Activated CD8-positive, alpha-beta memory T cell treated with anti-CD3 and anti-CD28 coated beads, Interleukin-2, amount 50 U/mL, for 48 hours (primary cell): ENCODE measurements around the gene COX5B.
"Not testable (repeated sequence)": the region's sequence is repeated elsewhere in the genome, so short reads cannot be mapped to it uniquely, and the experiment has no call there.

Source experiments
- DNase-seq: peaks from one replicate; pipeline ENCODE4 v3.0.0-alpha.2; 2020

COX5B gene, protein sequence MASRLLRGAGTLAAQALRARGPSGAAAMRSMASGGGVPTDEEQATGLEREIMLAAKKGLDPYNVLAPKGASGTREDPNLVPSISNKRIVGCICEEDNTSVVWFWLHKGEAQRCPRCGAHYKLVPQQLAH

DNA sequence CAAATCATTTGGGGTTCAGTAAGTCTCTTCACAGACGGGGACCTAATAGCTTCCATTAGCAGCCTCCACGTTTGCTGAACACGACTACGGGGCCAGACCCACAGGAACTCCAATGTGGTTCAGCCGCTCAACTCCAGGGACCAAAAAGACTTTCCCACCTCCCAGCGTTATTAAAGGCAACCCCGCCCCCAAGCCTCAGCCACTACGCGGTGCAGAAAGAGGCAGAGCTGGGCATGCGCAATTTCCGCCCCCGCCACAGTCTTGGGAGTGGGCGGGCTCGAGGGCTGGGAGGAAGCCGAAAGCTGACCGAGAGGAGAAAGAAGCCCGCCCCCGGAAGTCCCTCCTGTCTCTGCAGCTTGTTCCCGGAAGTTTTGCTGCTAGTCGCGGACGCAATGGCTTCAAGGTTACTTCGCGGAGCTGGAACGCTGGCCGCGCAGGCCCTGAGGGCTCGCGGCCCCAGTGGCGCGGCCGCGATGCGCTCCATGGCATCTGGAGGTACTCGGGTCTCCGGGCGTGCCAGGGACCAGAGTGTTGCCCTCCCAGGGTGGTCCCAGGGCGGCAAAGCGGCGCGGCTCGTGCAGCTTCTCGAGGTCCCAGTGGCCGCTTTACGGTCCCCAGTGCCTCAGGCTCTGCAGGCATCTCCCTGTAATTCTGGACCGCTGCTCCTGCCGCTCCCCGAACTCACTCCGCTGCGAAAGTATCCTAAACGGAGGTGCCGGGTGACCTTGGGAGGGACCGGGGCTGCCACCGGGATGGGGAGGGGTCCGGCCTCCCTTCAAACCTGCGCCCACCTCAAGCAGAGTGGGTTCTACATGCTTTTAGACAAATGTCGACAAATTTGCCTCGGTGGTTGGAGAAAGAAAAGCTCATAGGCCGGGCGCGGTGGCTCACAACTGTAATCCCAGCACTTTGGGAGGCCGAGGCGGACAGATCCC is at the start of gene COX5B:
TSS of gene COX5B (plus strand) at position 368 of the 935 bp plus-strand sequence. CDS start at position 393, 25 bp downstream.
- DNase-seq = peak; percentile 98

DNA sequence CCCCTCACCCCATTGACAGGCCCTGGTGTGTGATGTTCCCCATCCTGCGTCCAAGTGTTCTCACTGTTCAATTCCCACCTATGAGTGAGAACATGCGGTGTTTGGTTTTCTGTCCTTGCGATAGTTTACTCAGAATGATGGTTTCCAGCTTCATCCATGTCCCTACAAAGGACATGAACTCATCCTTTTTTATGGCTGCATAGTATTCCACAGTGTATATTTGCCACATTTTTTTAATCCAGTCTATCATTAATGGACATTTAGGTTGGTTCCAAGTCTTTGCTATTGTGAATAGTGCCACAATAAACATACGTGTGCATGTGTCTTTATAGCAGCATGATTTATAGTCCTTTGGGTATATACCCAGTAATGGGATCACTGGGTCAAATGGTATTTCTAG is 49.7 kb upstream of the COX5B start:
- DNase-seq = not testable (repeated sequence)

DNA sequence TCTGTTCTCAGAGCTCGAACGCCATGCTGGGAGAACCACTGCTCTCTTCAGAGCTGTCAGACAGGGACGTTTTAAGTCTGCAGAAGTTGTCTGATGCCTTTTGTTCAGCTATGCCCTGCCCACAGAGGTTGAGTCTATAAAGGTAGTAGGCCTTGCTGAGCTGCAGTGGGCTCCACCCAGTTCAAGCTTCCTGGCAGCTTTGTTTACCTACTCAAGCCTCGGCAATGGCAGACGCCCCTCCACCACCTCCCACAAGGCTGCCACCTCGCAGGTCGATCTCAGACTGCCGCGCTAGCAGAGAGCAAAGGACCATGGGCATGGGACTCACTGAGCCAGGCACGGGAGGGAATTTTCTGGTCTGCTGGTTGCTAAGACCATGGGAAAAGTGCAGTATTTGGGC is 44.3 kb upstream of the COX5B start:
- DNase-seq = not testable (repeated sequence)

DNA sequence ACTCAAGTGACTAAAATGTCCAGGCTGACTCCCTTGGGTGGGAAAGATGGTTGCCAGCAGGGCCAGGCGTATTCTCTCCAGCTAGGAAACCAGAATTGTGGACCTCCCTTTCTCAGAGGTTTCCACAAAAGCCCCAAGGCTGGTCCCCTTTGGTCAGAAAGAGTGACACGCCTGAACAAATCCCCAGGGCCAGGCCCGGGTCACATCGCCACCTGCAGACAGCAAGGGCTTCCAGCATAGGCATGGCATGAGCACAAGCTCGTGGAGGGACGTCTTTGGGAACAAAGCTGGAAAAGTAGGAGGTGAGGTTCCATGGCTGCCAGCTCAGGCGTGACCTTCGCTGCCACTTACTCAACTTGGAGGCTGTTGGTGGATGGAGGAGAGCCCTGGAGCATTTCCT is 40.8 kb upstream of the COX5B start:
- DNase-seq = not testable (repeated sequence)

DNA sequence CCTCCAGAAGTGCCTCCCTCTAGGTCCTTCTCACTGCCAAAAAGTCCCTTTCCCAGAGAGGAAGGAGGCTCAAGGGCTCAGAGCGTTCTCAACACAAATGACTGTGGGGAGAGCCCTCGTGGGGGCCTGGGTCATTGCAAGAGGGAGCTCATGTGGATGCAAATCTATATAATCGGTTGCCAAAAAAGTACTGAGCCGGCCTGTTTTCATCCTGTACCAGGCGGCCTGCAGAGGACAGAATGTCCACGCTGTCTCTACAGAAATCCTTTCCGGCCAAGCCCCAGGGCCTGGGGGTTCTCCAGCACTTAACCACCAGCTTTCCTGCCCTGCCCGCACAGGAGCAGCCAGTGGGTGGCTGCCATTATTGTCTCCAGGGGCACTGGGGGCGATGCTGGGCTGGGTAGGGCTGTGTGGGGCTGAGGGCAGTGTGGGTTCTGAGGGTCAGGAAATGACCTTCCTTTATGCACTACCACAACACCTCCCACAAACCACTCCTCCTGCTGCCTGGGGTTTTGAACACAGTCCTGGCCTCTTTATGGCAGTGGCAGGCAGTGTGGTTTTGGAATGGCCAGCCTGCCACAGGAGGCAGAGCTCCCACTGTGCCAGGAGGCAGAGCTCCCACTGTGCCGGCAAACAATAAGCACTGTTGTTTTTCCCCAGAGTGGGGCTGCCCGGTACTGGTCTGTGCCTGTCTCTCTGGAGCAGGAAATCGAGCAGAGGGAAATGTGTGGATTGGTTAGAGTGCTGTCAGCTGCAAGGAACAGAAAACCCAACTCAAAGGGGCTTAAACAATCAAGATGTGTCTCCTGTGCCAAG is 40.1 kb upstream of the COX5B start:
- DNase-seq = not testable (repeated sequence)

DNA sequence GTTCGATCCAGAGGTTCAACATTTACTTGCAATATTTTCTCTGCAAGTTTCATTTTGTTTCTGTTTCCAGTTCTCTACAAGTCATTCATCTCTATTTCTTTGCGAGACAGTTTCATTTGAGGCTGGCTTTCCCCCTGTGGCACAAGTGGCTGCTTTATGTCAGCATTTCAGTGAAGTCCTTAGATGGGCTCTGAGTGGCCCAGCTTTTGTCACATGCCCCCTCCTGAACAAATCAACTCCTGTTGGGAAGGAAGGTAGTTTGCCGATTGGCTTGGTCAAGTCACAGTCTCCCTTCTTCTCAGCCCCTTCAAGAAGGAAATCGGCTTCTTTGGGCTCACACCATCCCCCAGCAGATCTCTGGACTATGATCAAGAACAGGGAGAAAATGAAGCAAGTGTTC is 37.1 kb upstream of the COX5B start:
- DNase-seq = not testable (repeated sequence)

DNA sequence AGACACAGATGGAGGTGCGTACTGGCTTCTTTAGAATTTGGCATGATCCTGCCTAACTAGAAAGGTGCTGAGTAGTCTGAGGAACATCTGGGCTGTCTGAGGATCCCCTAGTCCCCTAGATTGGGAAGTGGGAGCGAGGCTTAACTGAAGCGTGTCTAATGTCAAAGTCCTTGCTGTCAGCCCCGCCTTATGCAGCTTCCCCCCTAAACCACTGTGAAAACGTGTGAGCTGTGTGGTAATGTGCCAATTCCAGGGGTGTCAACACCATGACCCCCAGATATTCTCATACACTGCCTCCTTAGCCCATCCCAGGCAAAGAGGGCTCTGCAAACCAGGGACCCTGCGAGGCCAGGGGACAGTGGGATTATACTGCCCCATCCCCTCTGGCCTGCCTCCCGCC is 34.0 kb upstream of the COX5B start:
- not testable (repeated sequence) for DNase-seq

DNA sequence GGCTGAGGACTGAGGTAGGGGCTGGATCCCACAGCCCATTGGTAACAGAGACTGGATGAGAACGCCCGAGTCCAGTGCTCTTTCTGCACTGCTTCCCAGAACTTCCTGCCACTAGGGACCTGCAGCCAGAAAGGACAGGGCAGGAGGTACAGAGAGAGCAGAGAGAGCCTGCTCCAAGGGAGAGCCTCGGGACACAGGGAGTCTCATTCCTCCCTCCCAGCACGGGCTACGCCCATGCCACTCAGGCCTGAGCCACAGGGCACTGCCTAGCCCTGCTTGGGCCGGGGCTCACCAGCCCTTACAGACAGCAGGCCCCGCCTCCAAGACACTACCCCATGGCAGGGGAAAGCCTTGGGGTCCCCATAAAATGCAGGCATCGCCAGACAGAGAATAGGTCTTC is 30.1 kb upstream of the COX5B start:
- not testable (repeated sequence) for DNase-seq

DNA sequence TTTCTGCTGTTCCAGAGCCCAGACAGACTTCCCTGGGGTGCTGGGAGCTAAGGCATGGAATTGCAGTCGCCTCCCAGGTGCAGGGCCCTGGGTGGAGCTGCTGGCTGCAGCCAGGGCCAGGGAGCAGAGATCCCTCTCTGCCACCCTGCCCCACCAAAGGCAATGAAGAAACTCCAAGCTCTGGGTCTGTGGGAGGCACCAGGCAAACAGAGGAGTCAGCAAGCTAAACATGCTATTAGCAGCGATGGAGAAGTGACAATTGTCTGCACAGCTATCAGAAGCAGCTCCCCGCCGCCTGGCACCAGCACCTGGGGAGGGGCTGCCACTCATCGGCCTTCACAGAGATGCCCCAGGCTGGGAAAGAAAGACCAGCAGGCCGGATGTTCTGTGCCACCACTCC is 28.0 kb upstream of the COX5B start:
- no peak for DNase-seq

DNA sequence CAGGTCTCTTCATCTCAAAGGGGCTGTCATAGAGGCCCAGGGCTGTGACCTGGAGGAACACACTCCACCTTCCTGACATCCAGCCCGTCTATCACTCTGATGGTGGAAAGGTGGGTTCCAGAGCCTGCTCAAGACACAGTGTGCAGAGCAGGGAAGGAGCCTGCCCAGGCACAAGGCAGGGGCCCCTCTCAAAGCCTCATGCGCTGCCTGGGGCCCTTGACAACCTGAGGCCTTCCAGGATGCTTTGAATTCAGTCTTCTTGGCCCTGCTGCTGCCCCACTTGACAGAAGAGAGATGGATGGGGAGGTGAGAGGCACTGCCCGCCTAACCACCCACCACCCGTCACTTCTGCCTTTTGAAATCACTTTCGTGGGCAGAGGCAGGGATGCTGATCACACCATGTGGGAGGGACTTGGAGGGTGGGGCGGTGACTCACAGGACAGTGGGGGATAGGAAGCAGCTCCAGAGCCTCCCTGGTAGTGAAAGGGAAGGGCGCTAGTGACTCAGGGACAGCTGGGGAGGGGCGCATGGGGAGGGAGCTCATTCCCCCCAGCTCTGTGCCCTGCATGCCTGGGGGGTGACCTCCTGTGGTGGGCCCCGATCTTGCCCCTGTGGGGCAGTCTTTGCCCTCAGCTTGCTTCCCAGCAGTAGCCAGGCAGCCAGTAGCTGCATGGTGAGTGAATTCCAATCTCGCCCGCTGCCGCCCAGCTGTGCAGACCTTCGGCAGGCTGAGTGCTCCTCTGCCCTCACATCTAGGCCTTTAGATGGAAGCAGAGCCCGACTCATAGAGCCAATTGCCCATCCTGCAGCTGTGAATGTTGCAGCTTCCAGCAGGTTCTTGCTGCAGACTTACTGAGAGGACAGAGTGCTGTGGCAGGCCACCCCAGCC is 26.7 kb upstream of the COX5B start:
- not testable (repeated sequence) for DNase-seq

DNA sequence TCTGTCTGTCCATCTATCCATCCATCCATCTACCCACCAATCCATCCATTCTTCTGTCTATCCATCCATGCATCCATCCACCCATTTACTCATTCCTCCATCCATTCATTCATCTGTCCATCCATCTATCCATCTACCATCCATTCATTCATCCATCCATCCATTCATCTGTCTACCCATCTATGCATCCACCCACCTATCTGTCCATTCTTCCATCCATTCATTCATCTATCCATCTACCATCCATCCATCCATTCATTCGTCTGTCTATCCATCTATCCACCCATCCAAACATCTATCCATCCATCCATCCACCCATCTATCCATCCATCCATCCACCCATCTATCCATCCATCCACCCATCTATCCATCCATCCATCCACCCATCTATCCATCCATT is 25.4 kb upstream of the COX5B start:
- DNase-seq = not testable (repeated sequence)

DNA sequence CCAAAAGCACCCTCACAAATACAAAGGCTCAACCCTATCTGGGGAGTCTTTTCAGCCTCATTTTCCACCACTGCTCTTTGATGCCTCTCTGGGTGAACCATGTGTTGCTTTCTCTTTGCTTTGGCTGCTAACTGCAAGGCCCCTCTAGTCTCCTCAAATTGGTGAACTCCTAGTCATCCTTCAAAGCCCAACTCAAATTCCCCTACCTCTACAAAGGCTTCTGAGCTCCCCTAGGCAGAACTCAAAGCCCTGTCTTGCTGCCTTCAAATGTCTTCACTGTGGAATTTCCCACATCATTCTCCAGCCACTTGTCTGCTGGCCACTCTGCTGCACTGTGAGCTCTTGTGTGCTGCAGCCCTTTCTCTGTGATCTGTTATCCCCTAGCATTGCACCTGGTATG is 22.9 kb upstream of the COX5B start:
- not testable (repeated sequence) for DNase-seq

DNA sequence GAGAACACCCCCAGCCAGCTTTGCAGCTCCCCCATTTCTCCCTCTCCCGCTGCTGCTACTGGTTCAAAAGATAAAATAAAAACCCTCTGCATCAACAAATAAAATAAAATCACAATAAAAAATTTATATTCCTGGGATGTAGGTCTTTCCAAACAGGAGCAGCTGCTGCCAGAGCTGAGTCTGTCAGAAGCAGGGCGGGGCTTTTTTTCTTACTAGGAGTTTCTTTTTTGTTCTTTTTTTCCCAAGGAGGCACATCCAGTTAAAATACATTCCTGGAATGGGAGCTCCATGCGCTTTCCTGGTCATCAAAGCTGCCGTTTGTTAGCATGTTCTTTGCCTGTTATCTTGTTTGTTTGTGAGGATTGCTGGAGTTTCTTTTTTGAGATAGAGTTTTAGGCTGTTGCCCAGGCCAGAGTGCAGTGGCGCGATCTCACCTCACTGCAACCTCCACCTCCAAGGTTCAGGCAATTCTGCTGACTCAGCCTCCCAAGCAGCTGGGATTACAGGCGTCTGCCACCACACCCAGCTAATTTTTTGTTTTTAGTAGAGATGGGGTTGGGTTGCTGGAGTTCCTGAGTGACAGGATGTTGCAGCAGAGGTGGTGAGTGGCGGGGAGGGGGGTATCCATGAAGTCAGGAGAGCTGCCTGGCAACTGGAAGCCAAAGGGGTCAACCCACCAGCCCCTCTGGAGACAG is 20.4 kb upstream of the COX5B start:
- not testable (repeated sequence) for DNase-seq

DNA sequence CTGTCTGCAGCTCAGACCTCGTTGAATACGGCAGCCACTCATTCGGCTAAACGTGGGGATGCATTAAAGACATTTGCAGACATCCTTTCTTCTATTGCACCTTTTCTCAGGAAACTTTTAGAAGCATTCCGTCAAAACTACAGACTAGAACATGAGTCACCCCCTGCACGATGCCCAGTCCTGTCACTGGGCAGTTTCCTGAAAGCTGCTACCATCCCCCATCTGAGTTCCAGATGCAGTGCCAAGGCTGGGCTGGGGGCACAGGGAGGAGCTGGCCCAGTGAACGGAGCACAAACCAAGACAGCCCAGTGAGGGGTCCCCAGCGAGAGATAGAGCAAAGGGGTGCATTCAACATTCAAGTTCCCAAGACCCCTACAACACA is 19.8 kb upstream of the COX5B start:
- DNase-seq = not testable (repeated sequence)

DNA sequence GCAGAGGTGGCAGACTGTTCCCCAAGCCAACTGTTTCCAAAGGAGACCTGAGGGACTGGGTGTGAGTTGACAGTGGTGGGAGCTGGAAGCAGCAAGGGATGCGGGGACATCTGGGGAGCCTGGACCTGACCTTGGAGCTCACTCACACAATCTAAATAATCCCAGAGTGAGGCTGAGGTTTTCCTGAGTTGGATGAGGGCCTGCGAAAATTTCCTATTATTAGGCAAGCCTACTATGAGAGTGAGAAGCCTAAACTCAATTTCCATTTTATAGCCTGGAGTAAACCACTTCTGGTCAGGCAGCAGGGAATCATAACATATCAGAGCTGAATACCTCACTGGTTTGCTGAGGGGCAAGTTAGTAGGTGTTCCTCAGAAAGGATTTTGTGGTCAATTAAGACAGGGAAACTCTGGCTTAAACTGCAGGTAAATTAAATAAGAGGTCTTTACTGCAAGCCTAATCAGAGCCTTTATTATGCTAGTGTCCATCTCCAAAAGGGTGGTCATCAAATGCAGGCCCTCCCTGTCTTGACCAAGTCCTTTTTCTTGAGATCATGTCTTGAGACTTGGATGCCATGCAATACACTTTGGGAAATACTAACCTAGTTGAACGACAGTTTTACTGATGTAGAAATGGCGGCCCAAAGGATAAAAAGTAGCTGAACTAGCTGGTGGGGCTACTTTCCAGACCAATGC is 1.7 kb upstream of the COX5B start:
- DNase-seq = no peak

DNA sequence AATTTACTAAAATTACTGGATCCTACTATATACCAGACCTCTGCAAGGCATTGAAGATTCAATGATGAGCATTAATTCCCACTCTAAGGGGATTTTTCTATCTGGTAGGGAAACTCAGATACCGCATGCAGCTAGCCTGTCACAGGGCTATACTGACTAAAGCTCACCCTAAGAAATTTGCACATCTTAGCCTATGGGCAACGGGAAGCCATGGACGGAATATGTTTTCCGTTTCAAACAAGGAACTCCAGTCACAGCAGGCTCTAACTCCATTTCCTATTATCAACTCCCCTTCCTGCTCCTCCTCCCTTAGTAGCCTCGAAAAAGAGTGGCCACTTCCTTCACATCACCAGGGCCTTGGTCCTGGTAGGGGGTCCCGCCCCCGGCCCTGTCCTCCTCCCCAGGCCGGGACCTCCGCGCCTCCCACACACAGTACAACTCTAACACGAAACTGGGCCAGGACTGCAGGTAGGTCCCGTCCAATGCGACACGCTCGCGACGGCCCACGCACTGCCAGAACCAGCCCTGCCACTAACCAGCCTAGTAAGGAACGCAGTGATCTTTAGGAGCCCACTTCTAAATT is 659 bp upstream of the COX5B start:
- peak; percentile 76 for DNase-seq

DNA sequence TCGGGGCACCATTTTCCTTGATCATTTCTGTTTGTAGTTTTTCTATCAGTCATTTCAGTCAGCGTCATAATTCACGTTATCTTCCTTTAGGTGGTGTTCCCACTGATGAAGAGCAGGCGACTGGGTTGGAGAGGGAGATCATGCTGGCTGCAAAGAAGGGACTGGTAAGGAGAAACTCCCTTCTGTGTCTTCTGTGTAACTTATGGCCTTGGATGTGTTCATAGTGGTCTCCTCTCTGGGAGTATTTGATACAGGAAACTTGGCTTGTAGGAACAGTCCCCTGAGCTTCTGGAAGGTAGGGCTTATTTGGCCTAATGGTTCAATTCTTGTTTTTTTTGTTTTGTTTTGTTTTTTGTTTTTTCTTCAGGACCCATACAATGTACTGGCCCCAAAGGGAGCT is 1.1 kb downstream of the COX5B start:
- no peak for DNase-seq

DNA sequence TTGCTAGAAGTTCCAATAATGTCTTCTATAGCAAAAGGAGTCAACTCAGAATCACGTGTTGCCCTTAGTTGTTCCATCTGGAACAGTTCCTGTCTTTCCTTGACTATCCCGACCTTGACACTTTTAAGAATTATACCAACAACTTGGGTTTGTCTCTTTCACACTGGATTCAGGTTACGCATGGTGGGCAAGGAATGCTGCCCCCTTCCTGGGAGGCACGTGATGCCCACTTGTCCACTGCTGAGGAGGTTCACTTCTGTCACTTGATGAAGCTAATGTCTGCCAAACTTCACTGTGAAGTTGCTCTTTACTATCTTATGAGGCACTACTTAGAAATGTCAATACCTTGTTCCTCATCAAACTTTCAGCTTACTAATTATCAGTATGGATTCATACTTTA is 5.3 kb downstream of the COX5B start:
- DNase-seq = no peak

DNA sequence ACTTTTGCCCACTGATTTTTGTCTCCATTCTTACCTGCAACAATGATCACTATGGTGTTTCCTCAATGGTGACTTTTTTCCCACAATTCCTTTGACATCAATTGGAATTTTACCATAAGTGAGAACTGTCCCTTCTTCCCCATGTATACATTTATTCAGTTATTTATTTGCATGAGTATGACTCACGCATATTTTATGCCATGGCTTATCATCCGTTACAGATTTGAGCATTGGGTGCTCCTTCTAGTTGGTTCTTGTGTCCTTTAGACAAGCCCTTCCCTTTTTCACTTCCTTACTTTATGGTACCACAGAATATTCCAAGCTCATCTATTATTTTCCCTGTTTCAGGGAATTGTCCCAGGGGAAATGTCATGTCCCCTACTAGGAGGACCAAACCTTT is 7.6 kb downstream of the COX5B start:
- no peak for DNase-seq

DNA sequence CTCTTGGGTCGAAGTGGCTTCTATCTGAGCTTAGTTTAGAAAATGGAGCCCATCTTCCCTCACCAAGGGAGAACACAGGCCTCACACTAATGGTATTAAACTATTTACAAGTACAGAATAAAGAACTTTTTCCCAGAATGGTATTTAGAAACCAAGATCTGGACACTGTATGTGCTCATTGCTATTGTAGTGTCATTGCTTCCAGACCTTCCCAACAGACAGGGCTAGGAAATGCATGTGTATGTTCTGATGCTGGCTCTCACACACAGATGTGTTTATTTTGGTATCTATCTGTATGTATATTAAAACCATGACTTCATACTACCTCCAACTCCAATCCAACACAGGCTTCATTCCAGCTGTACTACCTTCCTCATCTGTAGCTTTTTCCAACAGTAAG is 8.0 kb downstream of the COX5B start:
- no peak for DNase-seq

DNA sequence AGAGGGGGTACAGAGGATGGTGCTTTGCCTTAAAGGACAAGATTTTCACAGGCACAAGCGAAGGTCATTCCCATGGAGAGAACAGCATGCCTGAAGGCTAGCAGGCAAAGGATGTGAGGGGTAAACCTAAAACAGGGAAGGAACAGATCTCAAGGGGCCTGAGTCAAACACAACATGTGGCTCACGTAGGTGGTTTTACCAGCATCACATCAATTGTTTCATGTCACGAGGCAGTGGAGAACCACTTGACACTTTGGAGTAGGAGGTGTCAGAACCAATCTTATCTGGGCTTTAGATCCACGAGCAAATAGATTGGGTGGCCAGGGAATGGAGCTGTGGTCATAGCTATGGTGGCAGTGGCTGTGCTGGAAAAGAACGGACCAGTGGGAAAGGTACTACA is 8.4 kb downstream of the COX5B start:
- no peak for DNase-seq
